WTC11 (cell line): ENCODE results near the gene CCDC154.

Experiments used
- CREB1 ChIP-seq: sonication (generic); formaldehyde crosslinking; IDR thresholded peaks from 2 replicates; pipeline ENCODE4 v1.8.0; 2023; ENCODE audit warnings: mild to moderate bottlenecking, missing genetic modification reagents
- CTCF ChIP-seq: fragments of 200-600 bp; IDR thresholded peaks from 2 replicates; pipeline ENCODE4 v1.8.0; 2022; ENCODE audit warnings: antibody characterized with exemption
- NFATC4 ChIP-seq: fragments of 250-450 bp; sonication (Bioruptor Pico); IDR thresholded peaks from 2 replicates; pipeline ENCODE4 v1.9.0; 2021; ENCODE audit warnings: mild to moderate bottlenecking
- ZNF263 ChIP-seq: sonication (generic); formaldehyde crosslinking; IDR thresholded peaks from 2 replicates; pipeline ENCODE4 v1.8.1; 2022; ENCODE audit warnings: low read depth, mild to moderate bottlenecking, moderate library complexity, missing genetic modification reagents

DNA sequence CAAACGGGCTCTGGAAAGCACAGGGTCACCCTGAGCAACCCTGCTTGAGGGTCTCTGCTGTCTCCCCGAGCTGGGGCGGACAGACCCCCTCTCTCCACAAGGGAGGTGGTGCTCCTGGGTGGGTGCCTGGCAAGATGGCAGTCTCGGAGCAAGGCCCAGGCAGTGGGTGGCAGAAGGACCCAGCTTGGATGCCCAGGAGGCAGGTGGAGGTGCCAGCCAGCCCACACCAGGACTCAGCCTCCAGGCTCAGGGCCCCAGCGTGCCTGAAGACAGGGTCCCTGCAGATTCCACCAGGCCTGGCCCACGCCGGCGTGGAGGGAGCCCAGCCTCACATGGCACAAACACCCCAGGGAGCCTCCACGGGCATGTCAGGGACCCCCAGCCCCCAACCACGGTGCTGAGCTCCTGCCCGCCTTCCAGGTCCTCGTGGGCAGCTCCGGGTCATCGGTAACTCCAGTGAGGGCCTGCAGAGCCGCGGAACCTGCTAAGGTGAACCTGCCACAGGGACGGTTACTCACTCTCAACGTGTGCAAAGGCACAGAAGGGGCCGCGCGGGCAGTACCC is 50.7 kb downstream of the CCDC154 start:
- TF ChIP-seq CREB1 (CRISPR knock-in tag): no peak
- TF ChIP-seq CTCF: no peak
- no peak for TF ChIP-seq ZNF263
- TF ChIP-seq NFATC4 (CRISPR knock-in tag): no peak
